Stimulated activated CD4-positive, alpha-beta T cell treated with anti-CD3 and anti-CD28 coated beads, Interleukin-4, amount 100 ng/mL, for 24 hours (primary cell): Measurements from ENCODE around the gene MX1.

Experiments used
- DNase-seq: peaks from one replicate; pipeline ENCODE4 v3.0.0-alpha.2; 2020

MX1 gene

GRCh38 chr21:41494242-41494641 lies 68.2 kb downstream of the MX1 start:
- no peak for DNase-seq

GRCh38 chr21:41497008-41497407 lies 71.0 kb downstream of the MX1 start:
- DNase-seq, result no peak

DNA sequence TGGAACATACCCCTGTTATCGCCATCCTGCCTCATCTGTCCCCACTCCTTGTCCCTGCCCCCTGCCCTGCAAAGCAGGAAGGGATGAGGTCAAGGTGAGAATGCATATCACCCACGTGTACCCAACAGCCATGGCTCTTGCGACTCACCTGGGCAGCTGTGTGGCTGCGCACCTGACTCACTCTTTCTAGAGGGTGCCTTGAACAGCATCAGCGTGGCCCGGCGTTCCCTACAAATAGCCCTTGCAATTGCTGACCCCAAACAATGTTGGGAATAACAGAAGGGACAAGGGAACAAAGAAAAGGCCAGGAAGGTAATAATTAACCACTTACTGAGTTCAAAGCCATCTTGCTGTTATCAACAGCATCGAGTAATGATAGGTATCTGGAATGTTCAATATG lies 71.7 kb downstream of the MX1 start:
- no peak for DNase-seq

GRCh38 chr21:41499920-41500319 lies 73.9 kb downstream of the MX1 start:
- no peak for DNase-seq

- DNase-seq, result no peak
Measured at GRCh38 chr21:41500363-41500762, 74.3 kb downstream of the MX1 start.

DNA sequence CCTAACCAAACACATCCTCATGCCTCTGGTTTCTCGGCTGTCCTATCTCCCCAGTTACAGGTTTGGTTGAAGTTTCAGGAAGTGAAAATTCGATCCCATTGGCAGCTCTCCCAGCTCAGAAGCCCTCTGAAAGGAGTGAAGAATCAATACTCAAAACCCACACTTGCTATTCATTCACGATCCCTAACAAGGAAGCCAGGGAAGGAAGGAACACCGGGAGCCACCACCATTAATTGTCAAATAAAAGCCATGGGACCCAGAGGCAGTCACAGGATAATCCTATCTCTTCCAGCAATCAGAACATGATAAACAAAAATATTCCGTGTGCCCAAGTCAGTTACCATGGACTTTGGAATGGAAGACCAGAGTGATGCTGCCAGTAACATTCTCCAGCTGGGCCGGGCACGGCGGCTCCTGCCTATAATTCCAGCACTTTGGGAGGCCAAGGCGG lies 74.9 kb downstream of the MX1 start:
- DNase-seq, result no peak

- no peak for DNase-seq
Measured at GRCh38 chr21:41501919-41502318, 75.9 kb downstream of the MX1 start.

GRCh38 chr21:41503331-41503730 lies 77.3 kb downstream of the MX1 start:
- no peak for DNase-seq

DNA sequence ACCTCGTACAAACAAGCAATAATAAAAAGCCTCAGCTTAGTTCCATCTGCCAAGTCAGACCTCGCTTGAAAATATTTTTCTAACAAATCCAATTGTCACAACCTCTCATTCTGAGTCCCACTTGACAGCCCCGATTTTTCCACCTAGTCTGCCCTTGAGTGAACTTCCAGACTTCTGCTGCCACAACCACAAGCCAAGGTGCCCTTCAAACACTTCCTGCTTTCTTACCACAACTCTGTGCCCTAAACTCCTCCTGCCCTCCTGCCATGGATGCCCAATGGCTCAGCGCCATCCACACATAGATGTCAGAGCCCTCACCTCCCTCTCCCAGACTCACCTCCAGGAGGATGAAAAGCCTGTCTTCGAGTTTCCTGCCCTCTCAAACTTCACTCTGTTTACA lies 78.0 kb downstream of the MX1 start:
- no peak for DNase-seq

DNA sequence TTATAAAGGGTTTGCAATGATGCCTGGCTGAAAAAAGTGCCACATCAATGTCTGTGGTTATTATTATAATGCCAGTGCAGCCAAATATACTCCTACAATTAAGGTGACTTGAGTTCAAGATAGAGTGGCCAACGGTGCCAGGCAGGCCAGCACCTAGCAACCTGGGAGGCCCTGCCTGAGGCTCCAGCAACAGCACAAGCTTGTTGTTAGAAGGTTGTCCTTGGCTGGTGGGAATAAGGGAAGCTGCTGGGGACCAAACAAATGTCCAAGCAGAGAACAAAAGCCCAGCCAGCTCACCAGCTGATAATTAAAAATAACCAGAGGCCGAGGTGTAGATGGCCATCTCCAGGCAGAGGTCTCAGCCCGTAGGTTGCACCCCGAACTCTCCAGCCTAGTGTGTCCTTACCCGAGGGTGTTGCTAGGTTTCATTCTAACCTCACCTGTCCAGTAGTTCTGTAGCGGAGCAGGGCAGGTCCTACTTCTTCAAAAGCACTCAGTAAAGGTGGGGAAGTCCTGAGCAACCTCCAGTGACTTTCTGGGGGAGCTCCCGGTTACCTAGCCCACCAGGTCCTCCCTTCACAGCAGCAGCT lies 80.1 kb downstream of the MX1 start:
- DNase-seq, result no peak

DNA sequence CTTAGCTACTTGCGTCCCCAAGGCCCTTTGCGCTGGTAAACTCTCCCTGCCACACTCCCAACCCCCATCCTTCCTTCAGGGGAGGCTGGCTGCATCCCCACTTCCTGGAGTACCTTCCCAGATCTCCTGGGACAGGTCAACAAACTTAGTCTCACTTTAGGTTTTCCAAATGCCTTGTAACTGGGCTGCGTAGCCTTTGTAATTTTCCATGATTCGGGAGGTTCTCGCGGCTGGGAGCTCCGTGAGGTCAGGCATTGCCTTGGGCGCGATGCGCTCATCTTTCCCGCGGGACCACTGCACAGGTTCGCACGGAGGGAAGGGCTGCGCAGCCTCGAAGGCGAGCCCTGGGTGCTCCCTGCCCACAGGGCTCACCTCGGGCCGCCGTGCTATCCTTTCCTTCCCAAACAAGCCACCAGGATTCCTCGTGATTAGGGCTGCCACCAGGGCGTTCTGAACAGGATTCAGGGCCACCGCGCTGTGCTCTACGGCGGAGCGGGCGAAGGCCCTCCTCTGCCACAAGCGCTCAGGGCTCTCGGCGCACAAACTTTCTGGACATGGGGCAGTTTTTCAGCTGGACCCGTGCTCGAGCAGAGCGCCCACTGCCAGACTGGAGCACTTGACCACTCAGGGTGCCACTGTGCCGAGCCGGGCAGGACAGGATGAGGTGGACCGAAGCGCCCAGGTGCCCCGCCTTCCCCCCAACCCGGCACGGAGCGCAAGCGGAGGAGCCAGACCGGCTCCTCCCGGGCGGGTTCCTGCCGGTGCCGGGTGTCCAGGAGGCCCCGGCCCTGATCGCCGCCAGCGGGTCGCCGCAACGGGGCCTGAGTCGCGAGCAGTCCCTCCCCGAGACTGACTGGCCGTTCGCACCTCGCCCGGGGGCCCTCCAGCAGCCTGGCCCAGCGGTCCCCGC lies 80.8 kb downstream of the MX1 start:
- no peak for DNase-seq

- no peak for DNase-seq
Measured at GRCh38 chr21:41507521-41508414, 81.7 kb downstream of the MX1 start, which contains the start of gene TMPRSS2. TMPRSS2 (minus strand) TSS chr21:41508158; CDS start chr21:41498133, 10,025 bp downstream.

DNA sequence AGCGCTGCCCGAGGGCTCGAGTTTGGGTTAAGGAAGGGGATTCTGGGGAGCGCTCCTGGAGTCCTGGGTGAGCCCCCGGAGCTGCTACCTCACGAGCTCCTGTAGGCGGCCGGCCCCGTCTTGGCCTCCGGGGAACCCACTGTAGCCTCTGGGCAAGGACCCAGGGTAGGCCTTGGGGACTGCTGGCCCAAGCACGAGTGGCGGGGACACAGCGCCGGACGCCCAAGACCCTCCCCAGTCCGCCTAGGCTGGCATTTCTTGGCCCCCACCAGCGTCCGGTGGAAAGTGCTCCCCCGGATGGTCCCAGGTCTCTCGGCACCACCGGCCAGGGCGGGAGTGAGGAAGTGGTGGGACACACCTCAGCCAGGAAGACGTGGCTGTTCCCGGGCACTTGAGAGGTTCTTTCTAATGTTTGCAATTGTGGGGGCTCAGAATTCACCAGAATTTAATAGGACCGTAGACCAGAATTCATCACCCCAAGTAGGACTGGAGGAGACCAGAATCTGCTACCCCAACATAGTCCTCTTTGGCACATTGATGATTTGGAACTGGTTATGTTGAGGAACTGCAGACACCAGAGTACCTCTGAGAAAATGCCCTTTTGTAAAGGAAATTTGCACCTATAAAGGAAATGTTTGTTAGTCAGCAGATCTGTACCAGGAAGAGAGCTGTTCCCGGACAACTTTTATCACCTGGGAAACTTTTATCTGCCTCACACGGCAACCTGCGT lies 82.5 kb downstream of the MX1 start:
- DNase-seq, result no peak
